Heart left ventricle (tissue), 13 donors: ENCODE results near the gene KDM2A.

Experiments
- CTCF ChIP-seq, 12 donors: fragments of 200-600 bp; sonication (generic) in 4 of 12; IDR thresholded peaks; one replicate each; pipeline versions ENCODE4 v1.5.0 to v1.8.0; 2018 to 2022; ENCODE audit warnings: antibody characterized with exemption in 12 of 12, mild to moderate bottlenecking in 5 of 12
- POLR2A ChIP-seq, 2 donors: fragments of 450-650 bp; IDR thresholded peaks; one replicate each; pipeline ENCODE4 v1.6.1; 2017; ENCODE audit warnings: antibody characterized with exemption in 2 of 2, mild to moderate bottlenecking in 2 of 2, moderate library complexity in 2 of 2
- donor health status: ischemic (EF 13 %, LVEDD 7.1; RV severe dilation, severe dysfunction).
- donor health status: DM: no; HTN: yes; CAD: no.
- donor health status: DM: no; HTN: no; CAD: no.
- donor health status: ischemic (EF 25% LVEDD 6.9; RV normal size, moderate dysfunction).
- donor health status: ischemic (EF 25% LVEDD 5.7; RV mildly dilated, moderate dysfunction).
- donor health status: ischemic (EF 35%, LVEDD 5.7; RV mildly dilated, moderate dysfunction).
- donor health status: nonischemic (EF 11% LVEDD 7.7; RV severe dilation, severe dysfunction).
- donor health status: DM: yes; HTN: yes; CAD: no.
- donor health status: PGD.
- donor health status: ischemic (EF 29% LVEDD 5.4; RV normal size, mild dysfunction).
- donor health status: nonischemic (EF 23%, LVEDD 6.1; RV moderate dilation, normal function).

- TF ChIP-seq CTCF (IDR thresholded peaks at IDR 0.05) (no peak), POLR2A (IDR thresholded peaks at IDR 0.05) (no peak)
Measured at GRCh38 chr11:67301313-67301921, 182.4 kb downstream of the KDM2A start.
